Hepatocyte (in vitro differentiated cells): Measurements from ENCODE around the gene RAD50.

Source experiments
- CTCF ChIP-seq: fragments of 200-600 bp; sonication (generic); IDR thresholded peaks from 2 replicates; pipeline ENCODE4 v1.5.1; 2016; ENCODE audit warnings: antibody characterized with exemption, mild to moderate bottlenecking; ENCODE audit not compliant: poor library complexity
- EZH2 ChIP-seq: fragments of 200-600 bp; sonication (generic); IDR thresholded peaks from 2 replicates; pipeline ENCODE4 v1.6.1; 2016; ENCODE audit warnings: antibody characterized with exemption, mild to moderate bottlenecking, borderline replicate concordance
- EZH2phosphoT487 ChIP-seq: fragments of 200-600 bp; sonication (generic); IDR thresholded peaks from one replicate; pipeline ENCODE4 v1.6.1; 2018; ENCODE audit warnings: antibody characterized with exemption, mild to moderate bottlenecking, low read depth, moderate library complexity; ENCODE audit not compliant: unreplicated experiment, severe bottlenecking

DNA sequence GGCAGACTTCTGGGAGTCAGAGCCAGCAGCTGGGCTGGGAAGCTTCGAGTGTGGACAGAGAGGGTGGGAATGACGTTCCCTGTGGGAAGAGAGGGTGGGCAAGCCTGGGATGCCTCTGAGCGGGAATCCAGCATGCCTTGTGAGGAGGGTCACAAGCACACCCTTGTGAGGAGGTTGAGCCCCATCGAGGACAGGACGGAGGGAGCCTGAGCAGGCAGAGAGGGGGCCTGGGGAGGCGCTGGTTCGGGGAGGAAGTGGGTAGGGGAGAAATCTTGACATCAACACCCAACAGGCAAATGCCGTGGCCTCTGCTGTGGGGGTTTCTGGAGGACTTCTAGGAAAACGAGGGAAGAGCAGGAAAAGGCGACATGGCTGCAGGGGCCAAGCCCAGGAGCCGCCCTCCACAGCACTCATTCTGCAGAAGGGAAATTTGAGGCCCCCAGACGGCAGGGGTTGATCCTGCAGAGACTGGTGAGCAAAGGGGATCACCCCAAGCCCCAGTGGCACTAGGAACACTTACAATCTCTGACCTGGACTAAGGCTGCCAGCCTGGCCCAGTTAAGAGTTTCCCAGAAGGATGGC lies 100.1 kb downstream of the RAD50 start:
- TF ChIP-seq CTCF (no peak), EZH2phosphoT487 (no peak), EZH2 (no peak)
